Measurements from ENCODE around the gene AGTPBP1.
"Not testable (repeated sequence)": the region's sequence is repeated elsewhere in the genome, so short reads cannot be mapped to it uniquely, and the experiment has no call there.

GRCh38 chr9:85756216-85756615 lies 14.5 kb upstream of the AGTPBP1 start:
- TF ChIP-seq CTCF (conservative IDR thresholded peaks at IDR 0.05; ENCODE audit: low read length); EZH2phosphoT487 (IDR thresholded peaks at IDR 0.05; ENCODE audit: borderline replicate concordance): not testable (repeated sequence)

Data from Loucy (cell line).